ENCODE measurements around the gene UBE4A.

UBE4A gene

DNA sequence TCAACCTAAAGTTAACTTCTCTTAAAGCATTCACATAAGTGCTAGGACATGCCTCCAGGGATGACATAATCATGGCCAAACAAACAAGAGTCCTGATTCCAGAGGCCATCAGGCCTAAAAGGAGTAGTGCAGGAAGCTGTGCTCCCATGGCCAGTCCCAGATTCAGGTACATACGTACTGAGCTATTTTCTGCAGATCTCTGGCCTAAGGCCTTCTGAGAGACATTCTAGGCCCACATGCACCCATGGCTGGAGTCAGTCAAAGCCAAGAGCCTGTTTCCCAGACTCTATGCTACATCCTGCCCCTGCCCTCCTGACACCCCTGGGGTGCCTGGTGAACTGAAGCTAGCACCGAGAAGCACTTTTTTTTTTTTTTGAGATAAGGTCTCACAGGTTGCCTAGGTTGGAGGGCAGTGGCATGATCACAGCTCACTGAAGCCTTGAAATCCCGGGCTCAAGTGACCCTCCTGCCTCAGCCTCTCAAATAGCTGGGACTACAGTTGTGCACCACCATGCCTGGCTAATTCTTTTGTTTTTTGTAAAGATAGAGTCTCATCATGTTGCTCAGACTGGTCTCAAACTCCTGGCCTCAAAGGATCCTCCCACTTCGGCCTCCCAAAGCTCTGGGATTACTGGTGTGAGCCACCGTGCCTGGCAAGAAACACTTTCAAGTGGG is 17.4 kb upstream of the UBE4A start:
- no peak for DNase-seq (ENCODE audit: low read depth)

DNA sequence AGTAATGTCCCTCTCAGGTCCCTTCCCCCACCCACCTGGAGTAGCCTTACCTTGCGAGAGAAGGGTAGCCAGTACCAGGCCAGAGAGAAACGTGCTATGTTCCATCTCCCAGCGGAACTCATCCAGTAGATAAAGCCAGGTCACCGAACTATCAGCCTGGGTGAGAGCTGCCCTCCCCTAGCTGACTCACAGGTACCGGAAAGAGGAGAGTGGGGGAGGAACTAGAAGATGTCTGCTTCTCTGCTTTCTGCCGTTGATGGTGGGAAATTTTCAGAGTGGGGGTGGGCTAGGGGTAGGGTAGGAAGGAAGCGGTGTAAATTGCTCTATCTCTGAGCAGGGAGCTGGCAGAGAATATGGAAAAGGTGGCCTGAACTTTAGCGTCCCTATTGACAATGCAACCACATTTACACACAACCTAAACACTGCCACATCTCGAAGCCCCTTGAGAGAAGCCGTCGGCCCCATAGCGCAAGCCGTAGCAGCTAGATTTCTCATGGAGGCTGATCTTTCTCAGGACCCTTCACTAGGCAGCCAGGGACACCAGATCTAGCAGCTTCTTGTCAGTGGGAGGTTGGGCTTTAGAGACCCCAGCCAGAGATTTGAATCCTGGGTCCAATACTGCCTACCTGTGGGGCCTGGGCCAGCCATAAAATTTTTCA is 16.8 kb upstream of the UBE4A start, which contains the start of gene CD3D:
Gene CD3D (minus strand): TSS at position 203 of the 659 bp plus-strand sequence. CDS start 98 bp downstream, at position 105.
- DNase-seq (ENCODE audit: low read depth), result no peak

DNA sequence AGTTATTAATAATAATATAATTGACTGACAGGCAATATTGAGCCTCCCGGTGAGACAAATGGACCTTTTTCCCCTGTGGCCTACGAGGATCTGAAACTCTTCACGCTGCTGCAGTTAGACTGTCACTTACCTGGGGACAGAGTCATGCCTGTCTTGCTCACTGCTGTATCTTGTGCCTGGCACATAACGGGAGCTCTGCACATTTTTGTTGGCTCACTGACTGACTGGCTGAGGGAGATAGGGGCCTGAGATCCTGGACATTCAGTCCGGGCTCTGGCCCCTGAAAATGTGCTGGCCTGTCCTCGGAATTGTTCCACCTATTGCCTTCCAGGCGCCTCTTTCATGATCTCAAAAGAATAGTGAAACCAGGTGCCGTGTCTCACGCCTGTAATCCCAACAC is 16.2 kb upstream of the UBE4A start:
- DNase-seq (ENCODE audit: low read depth), result no peak

DNA sequence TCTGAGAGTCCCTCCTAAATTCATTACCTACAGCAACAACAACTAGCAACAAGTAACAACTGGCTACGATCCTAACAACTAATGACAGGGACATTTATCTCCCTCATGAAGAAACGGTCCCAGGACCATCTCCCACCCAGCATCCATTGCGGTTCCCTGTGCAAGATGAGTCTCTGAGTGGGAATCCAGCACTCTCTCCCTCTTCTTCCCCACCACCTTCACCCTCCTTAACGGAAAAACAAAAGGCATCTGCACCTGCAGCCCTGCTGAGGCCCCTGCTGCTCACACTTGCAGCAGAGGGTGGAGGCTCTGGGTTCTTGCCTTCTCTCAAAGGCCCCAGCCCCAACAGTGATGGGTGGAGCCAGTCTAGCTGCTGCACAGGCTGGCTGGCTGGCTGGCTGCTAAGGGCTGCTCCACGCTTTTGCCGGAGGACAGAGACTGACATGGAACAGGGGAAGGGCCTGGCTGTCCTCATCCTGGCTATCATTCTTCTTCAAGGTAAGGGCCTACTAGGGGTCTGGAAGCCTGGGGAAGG is 15.4 kb upstream of the UBE4A start, which contains the start of gene CD3G:
Gene CD3G (plus strand): TSS at position 364 of the 535 bp plus-strand sequence. CDS start 80 bp downstream, at position 444.
- DNase-seq (ENCODE audit: low read depth), result no peak

DNA sequence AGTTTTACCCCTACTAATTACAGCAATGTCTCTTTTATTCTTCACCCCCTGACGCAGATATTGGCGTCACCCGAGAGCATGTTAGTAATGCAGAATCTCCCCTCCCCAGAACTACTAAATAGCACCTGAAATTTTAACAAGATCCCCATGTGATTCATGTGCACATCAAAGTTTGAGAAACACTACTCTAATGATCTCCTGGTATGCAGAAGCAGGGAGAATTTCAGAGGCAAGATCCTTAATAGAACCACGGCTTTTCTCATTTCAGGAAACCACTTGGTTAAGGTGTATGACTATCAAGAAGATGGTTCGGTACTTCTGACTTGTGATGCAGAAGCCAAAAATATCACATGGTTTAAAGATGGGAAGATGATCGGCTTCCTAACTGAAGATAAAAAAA is 9.9 kb upstream of the UBE4A start:
- no peak for DNase-seq (ENCODE audit: low read depth)

DNA sequence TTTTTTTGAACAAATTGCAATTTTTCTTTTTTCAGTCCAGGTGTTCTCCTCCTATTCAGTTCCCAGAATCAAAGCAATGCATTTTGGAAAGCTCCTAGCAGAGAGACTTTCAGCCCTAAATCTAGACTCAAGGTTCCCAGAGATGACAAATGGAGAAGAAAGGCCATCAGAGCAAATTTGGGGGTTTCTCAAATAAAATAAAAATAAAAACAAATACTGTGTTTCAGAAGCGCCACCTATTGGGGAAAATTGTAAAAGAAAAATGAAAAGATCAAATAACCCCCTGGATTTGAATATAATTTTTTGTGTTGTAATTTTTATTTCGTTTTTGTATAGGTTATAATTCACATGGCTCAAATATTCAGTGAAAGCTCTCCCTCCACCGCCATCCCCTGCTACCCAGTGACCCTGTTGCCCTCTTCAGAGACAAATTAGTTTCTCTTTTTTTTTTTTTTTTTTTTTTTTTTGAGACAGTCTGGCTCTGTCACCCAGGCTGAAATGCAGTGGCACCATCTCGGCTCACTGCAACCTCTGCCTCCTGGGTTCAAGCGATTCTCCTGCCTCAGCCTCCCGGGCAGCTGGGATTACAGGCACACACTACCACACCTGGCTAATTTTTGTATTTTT is 6.2 kb upstream of the UBE4A start:
- DNase-seq (ENCODE audit: low read depth), result no peak

DNA sequence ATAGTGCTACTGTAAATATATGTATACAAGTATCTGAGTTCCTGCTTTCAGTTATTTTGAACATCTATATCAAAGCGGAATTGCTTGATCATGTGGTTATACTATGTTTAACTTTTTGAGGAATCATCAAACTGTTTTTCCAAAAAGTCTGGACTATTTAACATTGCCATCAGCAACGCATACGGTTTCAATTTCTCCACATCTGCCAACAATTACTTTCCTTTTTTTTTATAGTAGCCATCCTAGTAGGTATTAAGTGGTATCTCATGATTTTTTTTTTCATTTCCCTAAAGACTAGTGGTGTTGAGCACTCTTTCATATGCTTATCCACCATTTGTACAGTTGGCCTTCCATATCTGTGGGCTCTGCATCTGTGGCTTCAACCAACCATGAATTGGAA is 1.3 kb upstream of the UBE4A start:
- DNase-seq (ENCODE audit: low read depth), result no peak

DNA sequence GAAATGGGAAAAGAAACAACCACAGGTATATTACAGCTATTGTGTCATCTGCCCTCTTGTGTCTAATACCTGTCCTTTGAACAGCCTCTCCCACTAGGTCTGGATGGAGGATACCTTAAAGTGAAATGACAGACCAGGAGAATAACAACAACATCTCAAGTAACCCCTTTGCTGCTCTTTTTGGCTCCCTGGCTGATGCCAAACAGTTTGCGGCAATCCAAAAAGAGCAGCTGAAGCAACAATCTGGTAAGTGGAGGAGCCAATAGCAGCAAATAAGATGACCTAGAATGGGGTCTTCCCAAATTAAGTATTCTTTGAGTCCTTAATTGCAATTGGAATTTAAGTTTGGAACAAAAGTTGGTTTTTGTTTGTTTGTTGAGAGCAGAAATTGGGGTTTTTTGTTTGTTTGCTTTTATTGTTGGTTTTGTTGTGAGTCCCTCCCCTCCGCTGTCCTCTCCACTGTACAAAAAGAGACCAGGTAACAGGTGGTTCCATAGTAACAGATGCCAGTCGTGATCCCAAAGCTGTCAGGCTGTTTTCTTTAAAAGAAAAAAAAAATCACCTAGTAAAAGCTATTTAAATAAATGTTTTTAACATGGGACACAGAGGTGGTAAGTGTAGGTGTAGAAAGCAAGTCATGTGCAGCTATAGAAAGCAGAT is 5.7 kb downstream of the UBE4A start:
- DNase-seq (ENCODE audit: low read depth), result no peak

DNA sequence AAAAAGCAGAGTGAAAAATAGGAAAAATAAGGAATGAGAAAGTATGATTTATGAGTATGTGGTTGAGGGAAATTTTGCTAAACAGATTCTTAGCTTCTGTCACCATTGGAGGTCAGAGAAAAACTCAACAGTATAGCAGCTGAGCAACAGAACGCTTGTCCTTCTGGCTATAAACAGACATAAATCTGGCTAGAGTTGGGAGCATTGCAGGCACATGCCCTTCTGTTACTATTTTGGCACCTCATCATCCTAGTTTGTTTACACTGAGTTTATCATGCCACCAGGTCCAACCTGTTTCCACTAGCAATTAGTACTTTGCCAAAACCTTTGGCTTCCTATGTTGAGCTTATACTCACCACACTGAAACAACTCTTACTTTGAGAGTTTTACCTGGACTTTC is 6.9 kb downstream of the UBE4A start:
- DNase-seq (ENCODE audit: low read depth), result no peak

DNA sequence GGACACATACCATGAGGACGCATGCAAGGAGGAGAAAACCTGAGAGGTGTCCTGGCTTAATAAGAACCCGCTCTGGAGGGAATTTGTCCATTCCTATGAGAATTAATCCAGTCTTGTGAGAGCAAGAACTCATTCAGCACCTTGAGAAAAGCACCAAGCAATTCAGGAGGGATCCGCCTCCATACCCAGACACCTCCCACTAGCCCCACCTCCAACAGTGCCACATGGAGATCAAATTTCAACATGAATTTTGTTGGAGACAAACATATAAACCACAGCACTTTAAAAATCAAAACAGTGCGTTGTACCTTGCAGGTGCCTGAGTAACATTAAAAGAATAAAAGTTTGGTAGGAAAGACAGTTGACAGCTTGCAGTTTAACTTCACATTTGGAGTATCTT is 11.4 kb downstream of the UBE4A start:
- no peak for DNase-seq (ENCODE audit: low read depth)

DNA sequence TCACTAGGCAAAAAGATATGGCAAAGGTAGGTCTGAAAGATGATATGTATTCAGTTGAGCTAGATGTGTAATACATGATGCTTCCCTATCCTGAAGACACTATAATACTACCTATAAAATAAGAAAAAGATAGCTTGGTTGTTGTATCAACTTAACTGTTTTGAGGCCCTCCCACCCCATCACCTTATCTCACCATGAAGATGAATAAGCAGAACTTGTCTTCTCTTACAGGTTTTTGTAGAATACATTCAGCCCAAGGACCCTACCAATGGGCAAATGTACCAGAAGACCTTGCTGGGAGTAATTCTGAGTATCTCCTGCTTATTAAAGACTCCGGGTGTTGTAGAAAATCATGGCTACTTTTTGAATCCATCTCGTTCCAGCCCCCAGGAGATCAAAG is 13.9 kb downstream of the UBE4A start:
- no peak for DNase-seq (ENCODE audit: low read depth)

DNA sequence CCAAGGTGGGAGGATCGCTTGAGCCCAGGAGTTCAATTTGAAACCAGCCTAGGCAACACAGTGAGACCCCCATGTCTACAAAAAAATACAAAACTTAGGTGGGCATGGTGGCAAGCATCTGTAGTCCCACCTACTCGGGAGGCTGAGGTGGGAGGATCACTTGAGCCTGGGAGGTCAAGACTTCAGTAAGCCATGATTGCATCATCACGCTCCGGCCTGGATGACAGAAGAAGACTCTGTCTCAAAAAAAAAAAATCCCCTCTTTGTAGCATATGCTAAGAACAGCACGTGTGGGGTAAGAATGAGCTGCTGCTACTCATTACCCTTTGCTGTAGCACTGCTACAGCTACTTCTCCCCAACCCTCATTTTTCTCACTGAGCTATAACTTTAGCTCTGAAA is 14.5 kb downstream of the UBE4A start:
- DNase-seq (ENCODE audit: low read depth), result no peak

DNA sequence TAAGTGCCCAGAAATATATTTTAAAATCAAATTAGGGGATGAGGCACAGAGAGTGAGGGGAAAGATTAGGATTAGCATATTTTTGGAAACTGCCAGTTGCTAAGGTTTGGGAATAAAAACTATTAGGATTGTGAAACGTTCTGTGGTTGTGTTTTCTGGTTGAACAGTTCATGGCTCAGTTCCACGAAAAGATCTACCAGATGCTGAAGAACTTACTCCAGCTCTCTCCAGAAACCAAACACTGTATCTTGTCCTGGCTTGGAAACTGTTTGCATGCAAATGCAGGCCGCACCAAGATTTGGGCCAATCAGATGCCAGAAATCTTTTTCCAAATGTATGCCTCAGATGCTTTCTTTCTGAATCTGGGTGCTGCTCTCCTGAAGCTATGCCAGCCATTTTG is 15.3 kb downstream of the UBE4A start:
- no peak for DNase-seq (ENCODE audit: low read depth)

DNA sequence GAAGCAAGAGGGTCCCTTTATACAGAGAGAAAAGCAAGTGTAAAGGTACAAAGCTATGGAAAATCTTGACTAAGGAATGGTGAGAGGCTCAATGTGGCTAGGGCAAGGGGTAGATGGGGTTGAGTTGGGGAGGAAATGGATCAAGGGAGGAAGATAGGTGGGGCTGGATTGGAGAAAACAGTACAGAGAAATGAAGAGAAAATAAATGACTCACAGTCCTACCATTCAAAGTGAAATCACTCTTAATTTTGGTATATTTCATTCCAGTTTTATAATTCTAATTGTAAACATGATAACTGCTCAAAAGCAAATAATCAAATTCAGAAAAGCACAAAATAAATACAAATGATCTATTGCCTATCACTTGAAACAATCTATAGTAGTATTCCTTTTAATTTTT is 16.6 kb downstream of the UBE4A start:
- DNase-seq (ENCODE audit: low read depth), result no peak

DNA sequence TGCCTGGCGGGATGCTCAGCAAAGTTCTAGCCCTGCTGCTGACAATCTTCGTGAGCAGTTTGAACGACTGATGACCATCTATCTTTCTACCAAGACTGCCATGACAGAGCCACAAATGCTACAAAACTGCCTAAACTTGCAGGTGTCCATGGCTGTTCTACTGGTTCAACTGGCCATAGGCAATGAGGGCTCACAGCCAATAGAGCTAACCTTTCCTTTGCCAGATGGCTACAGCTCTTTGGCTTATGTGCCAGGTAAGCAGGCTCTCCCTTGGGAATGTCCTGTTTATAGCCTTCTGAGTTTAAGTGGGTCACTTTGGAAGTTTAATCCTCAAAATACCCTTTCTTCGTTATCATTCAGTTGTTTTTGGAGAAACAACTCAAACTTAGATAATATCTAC is 20.1 kb downstream of the UBE4A start:
- no peak for DNase-seq (ENCODE audit: low read depth)

DNA sequence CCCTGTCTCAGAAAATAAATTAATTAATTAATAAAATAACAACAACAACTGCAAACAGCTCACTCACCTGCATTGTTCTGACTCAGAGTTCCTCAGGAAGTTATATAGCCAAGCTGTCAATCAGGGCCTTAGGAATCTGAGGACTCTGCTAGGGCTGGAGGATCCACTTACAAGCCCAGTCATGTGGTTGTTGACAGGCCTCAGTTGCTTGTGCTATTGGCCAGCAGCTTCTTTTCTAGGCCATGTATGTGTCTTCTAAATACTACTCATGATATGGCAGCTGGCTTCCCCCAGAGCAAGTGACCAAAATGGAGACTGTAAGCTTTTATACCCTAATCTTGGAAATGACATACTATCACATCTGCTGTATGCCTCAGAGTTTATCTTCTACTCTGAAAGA is 21.2 kb downstream of the UBE4A start:
- DNase-seq (ENCODE audit: low read depth), result no peak

DNA sequence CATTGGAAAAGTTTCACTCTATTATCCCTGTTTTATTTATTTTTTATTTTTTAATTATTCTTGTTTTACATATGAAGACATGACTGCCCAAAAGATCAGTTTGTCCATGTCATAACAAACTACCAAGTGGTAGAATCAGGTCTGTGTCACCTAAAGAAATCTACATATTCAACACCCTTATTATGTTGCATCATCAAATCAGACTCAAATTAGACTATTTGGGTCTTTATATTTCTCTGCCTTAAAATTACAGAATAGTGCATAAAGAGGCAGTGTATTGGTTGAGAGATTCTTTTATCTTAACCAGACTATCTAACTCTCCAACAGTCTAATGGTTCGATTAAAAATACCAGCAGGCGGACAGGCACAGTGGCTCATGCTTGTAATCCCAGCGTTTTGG is 23.6 kb downstream of the UBE4A start:
- no peak for DNase-seq (ENCODE audit: low read depth)

DNA sequence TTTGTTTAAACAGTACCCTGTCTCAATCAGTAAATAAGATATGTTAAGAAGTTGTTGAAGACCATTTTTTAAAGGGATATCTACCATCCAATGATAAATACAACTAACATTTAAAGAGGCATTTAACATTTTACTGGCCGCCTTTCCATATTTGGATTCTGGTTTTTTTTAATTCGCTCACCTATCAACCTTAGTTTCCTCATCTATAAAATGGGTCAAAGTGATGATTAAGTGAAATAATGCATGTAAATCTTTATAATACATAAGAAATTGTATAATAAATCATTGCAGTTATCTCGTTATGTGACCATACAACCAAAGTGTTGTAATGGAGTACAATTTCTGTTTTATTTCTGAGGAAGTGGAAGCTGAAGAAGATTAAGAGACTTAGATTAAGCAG is 24.3 kb downstream of the UBE4A start:
- DNase-seq (ENCODE audit: low read depth), result no peak

DNA sequence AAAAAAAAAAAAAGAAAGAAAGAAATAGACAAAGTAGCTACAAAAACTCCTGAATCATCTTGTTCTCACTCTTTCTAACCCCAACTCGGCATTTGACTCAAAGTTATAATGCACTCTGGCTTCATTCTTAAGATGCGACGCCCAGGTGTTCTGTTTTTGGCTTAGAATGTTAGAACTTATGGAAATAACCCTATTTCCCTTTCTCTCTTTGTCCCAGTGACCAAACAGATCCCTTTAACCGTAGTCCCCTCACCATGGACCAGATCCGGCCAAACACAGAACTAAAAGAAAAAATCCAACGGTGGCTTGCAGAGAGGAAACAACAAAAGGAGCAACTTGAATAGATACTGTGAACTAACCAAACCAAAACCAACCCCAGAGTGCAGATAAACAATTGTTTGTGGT is 36.7 kb downstream of the UBE4A start:
- DNase-seq (ENCODE audit: low read depth), result no peak

DNA sequence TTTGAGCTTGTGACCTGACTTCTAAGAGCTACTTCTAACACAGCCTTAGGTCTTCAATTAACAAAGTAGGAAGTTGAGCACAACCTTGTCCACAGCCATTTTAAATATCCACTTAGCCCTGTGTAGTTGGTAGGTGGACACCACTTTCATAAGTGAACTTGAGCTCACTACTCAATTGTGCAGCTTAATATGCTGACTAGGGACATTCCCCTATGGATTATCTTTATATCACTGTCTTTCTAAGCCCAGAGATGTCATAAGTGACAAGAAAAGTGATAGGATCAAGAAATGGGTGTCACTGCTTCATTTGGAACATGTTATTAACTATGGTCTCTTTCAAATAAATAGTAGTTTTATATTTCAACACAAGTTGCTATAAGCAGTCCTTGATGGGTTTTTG is 38.0 kb downstream of the UBE4A start:
- no peak for DNase-seq (ENCODE audit: low read depth)

DNA sequence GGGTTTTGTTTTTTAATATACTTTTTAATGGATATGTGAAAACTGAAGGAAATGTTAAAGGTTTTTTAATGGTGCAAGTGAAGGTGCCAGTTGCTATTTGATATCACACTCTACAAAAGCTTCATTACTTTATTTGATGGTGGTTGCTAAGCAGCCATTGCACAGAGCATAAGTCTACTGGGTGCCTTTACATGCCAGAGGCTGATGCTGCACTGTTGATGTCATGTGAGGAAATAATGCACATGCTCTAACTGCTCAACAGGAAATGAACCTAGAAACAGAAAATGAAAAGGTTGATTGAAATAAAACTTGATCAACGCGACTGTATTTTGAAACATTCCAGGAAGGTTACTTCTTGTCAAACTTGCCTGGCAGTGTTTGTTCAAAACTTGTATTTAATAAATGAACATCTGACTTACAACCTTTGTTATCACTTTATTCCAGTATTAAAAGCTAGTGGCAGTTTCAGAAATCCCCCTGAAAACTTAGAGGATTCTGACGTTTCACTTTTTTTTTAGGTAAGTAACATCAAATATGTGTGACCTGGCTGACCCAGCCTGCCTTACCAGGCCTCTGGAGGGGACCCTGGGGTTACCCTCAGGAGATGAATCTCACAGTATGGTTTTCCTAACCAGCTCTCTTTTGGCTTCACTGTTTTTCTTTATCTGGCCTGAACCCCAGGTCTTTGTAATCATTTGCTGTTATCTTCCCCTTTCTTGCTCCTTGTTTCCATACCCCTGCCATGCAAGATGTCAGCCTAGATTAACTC is 39.6 kb downstream of the UBE4A start:
- DNase-seq (ENCODE audit: low read depth), result no peak

Measured in stromal cell of bone marrow (primary cell).